Activated T-cell treated with anti-CD3 and anti-CD28 coated beads for 4 hours (primary cell): ENCODE measurements around the gene ZMYND15.

ENCODE experiments used
- DNase-seq: peaks from one replicate; pipeline ENCODE4 v3.0.0-alpha.2; 2020

The ZMYND15 gene

DNA sequence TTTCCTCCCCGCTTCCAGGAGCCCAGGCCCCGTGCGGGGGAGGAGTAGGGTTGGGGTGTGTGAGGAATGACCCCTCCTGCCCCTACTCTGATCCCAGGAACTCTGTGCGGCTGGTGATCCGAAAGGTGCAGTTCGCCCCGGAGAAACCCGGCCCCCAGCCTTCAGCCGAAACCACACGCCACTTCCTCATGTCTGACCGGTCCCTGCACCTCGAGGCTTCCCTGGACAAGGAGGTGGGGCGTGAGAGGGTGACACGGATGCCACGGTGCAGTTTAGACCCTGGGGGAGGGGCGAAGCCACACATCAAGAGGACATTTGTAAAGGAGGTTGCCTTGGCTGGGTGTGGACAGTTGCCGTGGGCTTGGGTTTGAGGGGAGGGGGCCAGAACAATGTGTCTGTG is 21.8 kb upstream of the ZMYND15 start:
- no peak for DNase-seq

DNA sequence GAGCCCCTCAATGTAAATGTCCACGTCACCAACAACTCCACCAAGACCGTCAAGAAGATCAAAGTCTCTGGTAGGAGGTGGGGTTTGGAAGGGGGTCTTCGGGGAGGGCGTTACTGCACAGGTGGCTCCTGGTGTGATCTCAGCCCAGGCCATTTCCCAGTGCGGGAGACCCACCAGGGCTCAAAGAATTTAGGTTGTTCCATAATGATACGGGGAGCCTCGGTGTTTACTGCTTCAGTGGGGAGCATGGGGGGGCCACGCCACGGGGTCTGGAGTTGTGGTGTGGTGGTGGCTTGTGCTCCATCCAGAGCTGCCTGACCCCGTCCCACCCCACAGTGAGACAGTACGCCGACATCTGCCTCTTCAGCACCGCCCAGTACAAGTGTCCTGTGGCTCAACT is 21.4 kb upstream of the ZMYND15 start:
- DNase-seq = no peak

DNA sequence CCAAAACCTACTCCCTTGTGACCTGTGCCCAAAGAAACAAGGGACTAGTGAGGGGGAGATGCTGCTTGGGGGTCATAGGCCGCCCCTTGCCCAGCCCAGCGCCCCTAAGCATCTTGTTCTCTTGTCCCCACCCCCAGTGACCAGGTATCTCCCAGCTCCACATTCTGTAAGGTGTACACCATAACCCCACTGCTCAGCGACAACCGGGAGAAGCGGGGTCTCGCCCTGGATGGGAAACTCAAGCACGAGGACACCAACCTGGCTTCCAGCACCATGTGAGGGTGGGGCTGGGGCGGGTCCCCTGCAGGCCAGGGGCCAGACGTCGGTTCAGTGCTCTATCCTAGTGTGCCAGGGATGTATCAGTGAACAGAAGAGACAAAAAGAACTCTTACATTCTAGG is 20.5 kb upstream of the ZMYND15 start:
- DNase-seq = no peak

DNA sequence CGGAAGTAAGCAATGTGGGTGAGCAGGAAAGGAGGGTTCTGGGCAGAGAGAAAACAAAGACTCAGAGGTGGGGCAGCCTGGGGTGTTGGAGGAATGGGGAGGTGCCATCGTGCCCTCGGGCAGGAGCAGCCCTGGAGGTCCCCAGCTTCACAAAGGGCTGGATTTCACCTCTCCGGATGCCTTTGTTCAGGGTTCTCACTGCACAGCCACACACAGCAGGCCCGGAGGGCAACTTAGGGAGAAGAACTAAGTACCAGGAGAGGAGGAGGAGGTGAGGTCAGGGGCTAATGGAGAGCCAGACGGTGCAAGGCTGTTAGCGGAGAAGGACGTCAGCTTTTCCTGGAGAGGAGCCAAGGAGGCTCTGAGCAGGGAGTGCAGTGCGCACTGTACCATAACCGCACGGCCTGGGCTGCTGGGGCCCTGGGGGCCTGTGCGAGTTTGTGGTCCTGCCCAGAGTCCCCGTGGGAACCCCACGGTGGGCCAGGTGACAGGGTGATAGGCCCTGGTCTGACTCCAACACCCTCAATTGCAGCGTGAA is 19.9 kb upstream of the ZMYND15 start:
- no peak for DNase-seq

DNA sequence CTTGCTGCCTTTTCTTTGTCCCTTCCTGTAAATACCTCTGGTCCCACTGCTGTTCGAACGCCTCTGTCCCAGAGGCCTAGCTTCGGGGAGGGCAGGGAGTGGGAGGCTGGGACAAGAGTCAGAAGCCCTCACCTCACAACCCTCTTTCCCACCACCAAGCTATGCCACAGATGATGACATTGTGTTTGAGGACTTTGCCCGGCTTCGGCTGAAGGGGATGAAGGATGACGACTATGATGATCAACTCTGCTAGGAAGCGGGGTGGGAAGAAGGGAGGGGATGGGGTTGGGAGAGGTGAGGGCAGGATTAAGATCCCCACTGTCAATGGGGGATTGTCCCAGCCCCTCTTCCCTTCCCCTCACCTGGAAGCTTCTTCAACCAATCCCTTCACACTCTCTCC is 18.8 kb upstream of the ZMYND15 start:
- DNase-seq = no peak

DNA sequence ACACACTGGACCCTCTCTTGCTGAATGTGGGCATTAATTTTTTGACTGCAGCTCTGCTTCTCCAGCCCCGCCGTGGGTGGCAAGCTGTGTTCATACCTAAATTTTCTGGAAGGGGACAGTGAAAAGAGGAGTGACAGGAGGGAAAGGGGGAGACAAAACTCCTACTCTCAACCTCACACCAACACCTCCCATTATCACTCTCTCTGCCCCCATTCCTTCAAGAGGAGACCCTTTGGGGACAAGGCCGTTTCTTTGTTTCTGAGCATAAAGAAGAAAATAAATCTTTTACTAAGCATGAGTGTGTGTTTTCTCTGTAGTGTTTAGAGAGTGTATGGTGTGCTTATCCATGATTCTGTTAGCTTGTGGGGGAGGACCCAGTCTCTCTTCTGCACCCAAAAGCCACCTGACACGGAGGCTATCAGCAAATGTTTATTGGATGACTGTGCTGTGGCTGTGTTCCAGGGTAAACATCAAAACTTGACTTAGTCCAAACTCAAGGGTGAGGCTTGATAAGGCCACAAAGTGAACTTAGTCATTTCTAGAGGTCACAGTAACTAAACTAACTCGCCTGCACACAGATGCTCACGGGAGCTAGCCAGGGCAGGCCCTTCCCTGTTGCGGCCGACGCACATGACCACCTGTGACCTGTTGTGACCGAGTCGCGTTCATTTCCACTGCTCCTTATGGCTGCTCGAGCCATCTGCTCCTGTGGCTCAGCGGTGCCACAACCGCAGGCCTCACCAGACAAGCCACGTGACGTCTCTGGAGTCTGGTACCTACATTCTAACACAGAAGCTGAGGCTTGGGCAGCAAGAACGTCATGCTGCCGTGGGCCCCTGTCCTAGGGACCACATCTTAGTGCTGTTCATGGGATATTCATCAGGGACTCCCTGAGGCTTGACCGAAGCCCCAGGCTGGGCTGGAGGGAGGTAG is 18.2 kb upstream of the ZMYND15 start:
- no peak for DNase-seq

DNA sequence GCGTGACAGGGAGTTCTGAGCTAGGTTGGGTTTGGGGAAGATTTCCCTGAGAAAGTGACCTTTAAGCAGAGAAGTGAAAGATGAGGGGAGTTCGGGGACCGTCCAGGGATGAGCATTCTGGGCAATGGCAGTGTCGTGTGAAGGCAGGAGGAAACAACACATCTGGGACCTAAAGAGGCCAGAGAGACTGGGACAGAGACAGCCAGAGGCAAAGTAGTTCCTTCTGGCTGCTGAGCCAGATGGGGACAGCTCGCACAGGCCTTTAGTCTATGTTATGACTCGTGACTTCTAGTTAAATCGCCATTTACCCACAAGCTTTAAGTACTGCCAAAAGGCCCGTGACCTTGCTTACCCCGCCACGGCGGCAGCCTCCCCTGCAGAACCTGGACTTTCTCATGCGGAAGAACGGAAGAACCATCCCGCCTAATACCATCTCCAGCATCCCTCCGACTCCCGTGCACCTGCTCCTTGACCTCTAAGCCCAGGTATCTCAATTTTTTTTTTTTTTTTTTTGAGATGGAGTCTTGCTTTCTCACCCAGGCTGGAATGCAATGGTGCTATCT is 16.9 kb upstream of the ZMYND15 start:
- no peak for DNase-seq

DNA sequence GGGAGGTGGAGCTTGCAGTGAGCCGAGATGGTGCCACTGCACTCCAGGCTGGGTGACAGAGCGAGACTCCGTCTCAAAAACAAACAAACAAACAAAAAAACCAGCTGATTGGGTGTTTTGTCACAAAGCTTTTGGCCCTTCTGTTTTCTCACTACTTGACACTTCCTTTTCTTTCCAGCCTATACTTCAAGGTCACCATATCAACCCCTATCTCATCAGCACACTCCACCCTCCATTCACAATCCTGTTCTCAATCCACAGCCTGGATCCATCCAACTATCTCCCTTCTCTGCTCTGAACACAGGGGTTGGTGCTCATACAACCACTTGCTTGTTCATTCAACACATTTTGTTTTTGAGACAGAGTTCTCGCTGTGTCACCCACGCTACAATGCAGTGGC is 15.0 kb upstream of the ZMYND15 start:
- no peak for DNase-seq

DNA sequence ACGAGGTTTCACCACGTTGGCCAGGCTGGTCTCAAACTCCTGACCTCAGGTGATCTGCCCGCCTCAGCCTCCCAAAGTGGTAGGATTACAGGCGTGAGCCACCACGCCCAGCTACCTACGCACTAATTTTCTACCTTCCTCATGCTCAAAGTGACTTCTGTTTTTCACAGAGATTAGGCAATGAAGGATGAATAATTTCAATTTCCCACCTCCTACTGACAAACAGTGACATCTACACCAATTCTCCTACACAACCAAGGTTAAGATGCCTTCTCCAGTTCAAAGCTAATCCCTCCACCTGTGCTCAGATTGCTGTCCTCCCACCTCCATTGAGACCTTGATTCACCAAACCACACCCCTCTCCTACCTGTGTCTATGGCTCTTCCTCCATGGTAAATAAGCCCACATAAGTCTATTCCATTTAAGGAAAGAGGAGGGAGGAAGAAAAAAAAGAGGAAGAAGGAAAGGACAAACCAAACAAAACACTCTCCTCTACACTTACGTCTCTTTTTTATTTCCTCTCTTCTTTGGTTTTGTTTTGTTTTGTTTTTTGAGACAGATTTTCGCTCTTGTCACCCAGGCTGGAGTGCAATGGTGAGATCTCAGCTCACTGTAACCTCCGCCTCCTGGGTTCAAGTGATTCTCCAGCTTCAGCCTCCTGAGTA is 13.9 kb upstream of the ZMYND15 start:
- no peak for DNase-seq

DNA sequence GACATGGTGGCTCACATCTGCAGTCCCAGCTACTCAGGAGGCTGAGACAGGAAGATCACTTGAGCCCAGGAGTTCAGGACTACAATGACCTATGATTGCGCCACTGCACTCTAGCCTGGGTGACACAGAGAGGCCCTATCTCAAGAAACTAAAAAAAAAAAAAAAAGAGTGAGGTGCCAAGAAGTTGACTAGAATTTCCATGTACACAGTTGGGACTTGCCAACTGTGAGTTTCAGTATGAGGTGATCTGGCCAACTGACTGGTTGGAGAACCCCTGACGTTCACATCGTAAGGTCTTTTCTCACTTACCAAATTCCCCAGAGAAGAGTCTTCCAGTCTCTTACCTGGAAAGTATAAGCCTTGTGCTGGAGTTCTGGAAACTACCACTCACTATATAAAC is 11.5 kb upstream of the ZMYND15 start:
- DNase-seq = no peak

DNA sequence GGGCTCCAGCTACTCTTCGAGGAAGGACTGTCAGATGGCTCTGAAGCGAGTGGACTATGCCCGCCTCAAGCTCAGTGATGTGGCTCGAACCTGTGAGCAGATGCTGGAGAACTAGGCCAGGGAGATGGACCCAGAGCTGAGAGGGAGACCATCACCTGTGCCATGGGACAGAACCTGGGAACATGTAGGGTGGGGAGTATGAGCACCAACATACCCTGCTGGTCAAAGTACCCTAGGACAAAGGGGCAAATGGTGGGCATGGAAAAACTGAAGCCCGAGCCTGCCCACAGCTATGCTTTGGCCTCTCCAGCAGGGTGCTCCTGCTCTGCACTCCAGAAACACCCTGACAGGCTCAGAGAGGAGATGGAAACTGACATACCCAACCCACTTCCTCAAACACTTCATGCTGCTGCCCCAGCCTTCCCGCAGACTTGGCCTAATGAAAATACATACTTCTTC is 6.5 kb upstream of the ZMYND15 start:
- DNase-seq = no peak

DNA sequence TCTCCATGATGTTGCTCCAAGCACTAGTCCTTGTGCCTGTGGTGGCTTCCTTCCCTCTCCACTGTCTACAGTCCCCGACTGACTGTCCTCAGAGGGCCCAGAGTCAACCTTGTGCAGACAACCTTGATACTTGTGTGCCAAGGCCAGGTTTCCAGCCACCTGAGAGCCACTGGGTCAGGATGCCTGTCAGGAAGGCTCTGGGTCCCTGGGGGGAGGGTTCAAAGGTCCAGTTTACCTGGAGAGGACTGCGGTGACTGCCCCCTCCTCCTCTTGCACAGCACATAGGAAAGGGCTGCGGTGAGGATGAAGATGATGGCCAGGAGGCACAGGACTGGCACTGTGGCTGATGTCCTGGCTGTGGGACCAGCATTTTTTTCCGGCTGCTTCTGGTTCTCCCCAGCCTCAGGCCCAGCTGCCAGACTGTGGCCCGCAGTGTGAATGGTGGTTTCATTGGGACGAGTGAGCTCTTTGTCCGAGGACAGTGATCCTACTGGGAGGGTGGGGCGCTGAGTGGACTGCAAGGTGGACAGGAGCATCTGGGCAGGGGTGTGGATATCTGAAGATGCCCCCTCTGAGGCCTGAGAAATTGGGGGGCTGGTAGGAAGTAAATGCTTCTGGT is 4.7 kb upstream of the ZMYND15 start:
- DNase-seq = no peak

DNA sequence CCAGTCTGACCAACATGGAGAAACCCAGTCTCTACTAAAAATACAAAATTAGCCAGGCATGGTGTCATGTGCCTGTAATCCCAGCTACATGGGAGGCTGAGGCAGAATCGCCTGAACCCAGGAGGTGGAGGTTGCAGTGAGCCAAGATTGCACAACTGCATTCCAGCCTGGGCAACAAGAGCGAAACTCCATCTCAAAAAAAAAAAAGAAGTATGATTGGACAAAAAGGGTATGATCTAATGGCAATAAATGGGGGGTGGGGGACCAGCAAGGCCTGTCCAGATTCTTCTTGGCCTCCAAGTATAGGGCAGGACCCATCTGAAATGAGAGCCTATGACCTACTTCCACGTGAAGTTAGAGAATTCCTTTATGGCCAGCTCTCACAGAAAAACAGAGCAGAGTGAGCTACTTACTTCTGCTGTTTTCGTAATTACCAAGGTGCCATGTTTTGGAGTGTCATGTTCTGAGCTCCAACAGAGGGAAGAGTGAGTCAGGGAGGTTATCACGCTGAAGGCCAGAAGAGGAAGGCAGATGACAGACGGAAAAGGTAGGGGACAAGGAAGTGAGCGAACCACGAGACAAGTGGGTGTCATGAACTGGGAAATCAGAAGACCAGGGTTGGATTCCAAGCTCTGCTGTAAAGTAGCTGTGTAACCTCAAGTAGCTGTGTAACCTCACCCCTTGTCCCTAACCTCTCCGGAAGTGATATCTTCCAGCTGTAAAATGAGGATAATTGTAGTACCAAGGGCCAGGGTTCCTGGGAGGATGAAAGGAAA is 3.6 kb upstream of the ZMYND15 start:
- DNase-seq = no peak

DNA sequence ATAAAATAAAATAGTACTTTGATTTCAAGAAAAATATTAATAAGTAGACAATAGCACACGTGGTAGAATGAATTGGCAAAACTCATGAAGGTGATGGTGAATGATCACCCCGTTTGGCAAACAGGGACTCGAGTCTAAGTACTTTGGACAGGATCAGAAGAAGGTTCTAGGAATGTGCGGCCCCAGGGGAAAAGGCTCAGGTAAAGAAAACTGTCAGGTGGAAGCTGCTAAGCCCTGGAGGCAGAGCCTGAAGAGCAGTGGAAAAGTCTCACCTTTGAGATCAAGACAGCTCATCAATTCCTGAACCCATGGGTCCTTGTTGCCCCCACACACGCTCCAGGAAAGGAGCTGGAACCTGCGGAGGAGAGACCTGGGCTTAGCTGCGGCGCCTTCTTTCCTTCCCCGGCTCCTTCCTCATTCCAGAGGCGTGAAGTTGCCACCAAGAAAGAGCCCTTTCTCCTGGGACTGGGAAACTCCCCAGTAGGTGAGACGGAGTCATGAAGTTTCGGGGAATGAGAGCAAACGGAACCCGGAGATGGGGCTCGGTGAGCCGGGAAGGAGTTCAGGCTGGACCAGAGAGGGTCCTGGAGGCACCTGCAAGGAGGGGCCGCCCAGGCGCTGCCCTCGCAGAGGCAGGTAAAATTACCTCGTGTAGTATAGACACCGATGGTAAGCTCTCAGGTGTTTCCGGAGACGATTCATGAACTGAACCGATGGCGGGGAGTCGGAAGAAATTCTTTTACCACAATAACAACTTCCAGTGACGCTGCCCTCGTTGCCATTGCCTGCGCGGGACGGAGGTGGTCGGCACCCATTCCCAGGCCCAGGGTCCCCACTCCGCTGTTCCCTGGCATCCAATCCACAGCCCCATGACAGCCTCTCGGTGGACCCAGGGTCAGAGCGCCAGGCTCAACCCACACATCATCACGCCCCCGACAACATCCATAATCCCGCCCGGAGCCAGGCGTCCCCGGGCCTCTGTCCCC is 1.2 kb upstream of the ZMYND15 start:
- peak; percentile 5 for DNase-seq

DNA sequence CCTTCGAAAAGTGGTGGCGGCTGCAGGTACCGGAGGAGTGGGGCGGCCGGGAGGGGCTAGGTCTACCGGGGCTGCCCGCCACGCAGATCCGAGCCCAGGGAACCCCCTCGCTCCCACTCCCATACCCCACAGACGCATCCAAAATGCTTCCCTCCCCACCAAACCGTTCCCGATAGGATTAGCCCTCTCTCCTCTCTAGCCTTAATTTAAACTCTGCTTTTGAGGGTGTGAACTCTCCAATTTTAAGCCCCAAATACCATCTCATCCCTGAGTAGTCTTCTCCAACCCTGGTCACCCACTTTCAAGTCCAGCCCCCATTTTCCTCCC is 355 bp downstream of the ZMYND15 start:
- DNase-seq = no peak

DNA sequence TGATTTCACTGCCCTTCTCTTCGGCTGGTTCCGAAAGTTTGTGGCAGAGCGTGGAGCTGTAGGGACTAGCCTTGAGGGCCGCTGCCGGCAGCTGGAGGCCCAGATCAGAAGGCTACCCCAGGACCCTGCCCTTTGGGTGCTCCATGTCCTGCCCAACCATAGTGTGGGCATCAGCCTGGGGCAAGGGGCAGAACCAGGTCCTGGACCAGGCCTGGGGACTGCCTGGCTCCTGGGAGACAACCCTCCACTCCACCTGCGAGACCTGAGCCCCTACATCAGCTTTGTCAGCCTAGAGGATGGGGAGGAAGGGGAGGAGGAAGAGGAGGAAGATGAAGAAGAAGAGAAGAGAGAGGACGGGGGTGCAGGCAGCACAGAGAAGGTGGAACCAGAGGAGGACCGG is 951 bp downstream of the ZMYND15 start:
- no peak for DNase-seq

DNA sequence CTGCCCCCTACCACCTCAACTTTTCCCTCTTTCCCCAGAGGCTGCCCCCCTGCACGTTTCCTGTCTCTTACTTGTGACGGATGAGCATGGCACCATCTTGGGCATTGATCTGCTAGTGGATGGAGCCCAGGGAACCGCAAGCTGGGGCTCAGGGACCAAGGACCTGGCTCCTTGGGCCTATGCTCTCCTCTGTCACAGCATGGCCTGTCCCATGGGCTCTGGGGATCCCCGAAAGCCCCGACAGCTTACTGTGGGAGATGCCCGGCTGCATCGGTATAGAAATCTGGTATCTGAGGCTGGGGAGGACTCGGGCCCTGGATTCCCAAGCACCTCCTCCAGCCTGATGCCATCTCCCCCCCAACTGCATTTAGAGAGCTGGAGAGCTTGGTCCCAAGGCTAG is 1.9 kb downstream of the ZMYND15 start:
- DNase-seq = no peak

DNA sequence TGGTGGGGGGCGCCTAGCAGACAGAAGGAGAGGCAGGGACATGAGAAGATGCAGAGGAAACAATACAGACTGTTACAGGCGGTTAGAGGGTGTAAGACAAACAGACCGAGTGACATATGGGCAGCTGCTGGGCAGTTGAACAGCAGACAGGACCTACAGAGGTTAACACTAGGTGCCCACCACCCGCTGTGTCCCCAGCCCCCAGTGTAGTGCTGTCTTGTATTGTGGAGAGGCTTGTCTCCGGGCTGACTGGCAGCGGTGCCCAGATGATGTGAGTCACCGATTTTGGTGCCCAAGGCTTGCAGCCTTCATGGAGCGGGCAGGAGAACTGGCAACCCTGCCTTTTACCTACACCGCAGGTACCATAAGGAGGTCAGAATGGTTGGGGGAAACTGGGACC is 2.5 kb downstream of the ZMYND15 start:
- DNase-seq = no peak

DNA sequence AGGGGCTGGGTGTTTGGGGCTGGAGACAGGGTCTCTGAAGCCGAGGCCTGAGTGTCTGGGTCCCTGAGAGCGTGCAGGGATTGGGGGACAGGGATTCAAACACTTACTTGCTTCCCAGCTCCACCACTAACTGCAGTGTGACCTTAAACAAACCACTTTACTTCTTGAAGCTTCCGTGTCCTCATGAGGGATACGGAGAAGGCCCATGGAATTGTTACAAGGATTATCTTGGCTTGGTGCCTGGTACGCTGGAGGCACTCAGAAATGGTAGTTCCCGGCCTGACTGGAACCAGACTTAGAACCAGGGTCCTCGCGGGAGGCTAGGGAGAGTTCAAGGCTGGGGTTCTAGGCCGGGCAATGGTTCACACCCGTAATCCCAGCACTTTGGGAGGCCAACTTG is 3.0 kb downstream of the ZMYND15 start:
- no peak for DNase-seq

DNA sequence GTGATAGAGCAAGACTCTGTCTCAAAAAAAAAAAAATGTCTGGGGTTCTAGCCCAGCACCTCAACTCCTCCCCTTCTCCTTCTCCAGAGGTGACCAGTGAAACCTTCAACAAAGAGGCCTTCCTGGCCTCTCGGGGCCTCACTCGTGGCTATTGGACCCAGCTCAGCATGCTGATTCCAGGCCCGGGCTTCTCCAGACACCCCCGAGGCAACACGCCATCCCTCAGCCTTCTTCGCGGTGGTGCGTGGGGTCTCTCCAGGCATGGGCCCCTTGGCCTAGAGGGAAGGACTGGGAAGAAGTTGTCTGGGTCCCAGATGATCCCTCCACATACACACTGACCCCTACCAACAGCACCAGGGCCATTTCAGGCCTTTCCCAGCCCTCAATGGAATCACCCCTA is 3.6 kb downstream of the ZMYND15 start:
- no peak for DNase-seq

DNA sequence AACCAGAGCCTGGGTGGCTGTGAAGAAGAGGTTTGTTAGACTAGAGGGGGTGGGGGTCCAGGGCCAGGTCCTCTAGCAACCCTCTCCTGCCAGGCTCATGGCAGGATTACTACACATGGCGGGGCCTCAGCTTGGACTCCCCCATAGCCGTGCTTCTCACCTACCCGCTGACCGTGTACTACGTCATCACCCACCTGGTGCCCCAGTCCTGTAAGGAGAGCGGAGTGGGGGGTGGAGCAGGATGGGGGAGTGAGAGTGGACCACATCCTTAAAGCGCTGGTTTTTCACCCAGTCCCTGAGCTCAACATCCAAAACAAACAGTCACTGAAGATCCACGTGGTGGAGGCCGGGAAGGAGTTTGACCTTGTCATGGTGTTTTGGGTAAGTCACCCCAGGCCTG is 4.3 kb downstream of the ZMYND15 start:
- DNase-seq = no peak
